Activated T-cell treated with anti-CD3 and anti-CD28 coated beads, Interleukin-2, amount 50 U/mL, for 1 hour (primary cell): ENCODE measurements around the gene FNDC3B.
"Not testable (repeated sequence)": the region's sequence is repeated elsewhere in the genome, so short reads cannot be mapped to it uniquely, and the experiment has no call there.

ENCODE experiments used
- DNase-seq: peaks from one replicate; pipeline ENCODE4 v3.0.0-alpha.2; 2020

The FNDC3B gene

DNA sequence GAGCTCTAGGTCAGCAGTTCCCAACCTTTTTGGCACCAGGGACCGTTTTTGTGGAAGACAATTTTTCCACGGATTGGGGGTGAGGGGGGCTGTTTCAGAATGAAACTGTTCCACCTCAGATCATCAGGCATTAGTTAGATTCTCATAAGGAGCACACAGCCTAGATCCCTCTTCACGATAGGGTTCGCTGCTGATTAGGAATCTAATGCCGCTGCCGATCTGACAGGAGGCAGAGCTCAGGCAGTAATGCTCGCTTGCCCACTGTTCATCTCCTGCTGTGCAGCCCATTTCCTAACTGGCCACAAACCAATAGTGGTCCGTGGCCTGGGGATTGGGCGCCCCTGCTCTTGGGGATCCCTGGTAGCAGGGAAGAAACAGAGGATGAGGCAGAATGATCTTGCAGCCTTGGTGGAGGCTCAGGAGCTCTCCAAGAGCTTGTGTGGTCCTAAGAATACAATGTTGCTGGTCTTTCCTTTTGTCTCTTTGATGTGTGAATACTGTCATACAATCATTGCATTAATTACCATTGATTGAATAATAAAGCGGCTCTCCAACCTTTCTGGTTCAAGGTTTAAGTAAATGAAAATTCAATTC, 183.2 kb downstream of the FNDC3B start:
- DNase-seq = no peak

DNA sequence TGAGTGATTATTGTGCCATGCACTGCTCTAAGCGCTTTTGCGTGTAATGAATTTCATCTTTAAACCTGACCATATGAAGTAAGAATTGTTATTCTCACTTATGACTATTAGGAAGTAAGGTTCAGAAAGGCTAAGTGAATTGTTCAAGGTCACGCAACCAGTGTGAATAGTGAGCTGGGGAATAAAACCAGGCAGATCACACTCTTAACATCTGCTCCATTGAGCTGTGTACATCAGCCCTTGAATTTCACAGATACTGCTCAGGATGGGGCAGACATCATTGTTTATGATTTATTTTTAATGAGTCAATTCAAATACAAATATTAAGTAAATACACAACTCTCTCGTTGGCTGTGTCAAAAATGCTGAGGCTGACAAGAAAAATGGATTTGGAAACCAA, 184.5 kb downstream of the FNDC3B start:
- DNase-seq = no peak

GRCh38 chr3:172224560-172225214, 185.3 kb downstream of the FNDC3B start:
- no peak for DNase-seq

GRCh38 chr3:172225215-172225707, 185.9 kb downstream of the FNDC3B start:
- no peak for DNase-seq

- no peak for DNase-seq
These were observed 187.5 kb downstream of the FNDC3B start for GRCh38 chr3:172226831-172227230.

DNA sequence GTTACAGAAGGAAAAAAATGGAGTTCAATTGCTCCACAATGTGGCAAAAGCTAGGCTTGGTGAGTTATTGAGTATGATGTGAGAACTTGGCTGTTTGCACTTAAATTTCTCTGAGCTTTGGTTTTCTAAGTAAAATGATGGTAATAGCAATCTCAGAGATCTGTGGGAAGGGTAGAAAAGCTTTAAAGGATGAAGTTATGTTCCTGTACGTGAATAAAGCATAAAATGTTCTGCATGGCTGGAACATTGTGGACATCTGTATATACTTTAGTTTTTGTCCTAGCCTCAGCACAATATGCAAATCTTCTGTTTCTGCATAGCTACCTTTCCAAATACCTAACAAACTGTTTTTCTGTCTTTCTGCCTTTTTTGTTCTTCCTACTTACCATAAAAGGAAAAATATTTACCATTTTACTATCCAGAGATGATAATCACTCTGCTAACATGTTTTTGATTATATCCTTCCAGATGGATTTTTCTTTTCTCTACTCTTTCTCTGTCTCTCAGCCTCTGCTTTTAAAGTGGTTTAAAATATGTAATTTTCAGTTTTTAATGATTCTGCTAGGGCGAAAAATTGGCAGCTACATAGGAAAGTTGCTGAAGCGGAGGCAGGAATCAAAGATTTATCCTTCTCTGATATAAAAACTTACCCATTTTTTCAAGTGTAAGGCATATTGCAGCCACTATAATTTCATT, 188.1 kb downstream of the FNDC3B start:
- DNase-seq = no peak

DNA sequence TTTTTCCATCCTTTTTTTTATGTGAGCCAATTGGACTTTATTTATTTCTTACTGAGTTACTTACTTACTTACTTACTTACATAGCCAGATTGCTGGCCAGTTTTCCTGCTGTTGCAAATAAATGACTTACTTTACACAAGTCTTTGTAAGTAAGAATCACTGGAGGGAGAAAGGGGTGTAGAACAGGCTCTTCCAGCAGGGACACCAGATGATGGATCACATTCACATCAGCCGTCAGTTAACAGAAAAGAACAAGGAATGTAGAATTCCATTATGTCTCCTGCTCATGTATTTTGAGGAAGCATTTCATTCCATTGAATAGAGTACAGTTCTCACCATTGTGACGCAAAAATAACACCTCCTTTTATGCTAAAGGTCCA, 188.6 kb downstream of the FNDC3B start:
- no peak for DNase-seq

DNA sequence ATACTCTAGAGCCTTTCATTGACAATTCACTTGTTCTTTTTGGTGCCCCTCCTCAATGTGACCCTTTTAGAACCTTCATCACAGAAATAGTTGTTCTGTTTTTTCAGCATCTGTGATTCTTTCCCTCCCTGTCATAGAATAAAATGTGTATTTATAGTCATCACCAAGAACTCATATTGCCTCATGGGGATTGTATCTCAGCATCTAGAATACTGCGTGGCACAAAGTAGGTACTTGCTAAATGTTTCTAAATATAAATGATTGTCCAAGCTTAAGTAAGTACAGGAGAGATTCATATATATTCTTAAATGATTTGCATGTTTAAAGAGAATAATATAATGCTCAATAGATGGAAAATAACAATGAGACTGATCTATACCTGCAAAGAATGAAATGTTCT, 190.1 kb downstream of the FNDC3B start:
- no peak for DNase-seq

GRCh38 chr3:172231318-172231901, 192.0 kb downstream of the FNDC3B start:
- no peak for DNase-seq

- no peak for DNase-seq
These were observed 193.3 kb downstream of the FNDC3B start for GRCh38 chr3:172232579-172233212.

DNA sequence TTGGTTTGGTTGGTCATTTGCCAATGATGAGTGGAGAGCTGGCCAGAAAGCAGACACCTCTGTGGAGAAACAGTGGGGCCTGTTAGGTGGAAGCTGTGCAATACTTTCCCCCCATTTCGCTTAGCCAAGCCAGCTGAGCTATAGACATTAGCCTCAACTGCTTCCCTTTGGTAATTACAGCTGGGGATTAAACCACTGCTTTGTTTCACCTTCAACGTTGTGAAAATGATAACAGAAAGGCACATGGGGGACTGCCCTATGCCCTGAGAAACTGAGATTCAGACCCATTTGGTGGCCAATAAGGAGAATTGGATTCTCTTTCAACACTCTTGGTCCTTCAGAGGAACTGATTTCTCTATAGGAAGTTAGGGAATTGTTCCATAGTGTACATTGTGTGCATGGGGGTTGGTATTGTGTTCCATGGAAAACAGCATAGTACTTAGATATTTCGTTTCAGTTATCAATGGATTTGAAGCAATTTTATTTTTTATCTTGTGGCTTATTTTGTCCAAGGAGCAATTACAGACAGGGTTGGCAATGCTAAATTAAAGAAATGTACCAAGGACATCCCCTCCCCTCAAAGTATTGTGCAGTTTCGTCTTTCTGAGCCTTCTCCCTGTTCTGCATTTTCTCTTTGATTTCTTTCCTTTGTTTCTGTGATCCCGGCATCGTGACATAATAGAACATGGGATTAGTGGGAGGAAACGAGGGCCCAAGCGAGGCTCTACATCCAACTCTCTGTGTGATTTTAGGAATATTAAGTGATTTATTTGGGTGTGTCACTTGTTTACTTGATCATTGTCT, 194.3 kb downstream of the FNDC3B start:
- DNase-seq = no peak

DNA sequence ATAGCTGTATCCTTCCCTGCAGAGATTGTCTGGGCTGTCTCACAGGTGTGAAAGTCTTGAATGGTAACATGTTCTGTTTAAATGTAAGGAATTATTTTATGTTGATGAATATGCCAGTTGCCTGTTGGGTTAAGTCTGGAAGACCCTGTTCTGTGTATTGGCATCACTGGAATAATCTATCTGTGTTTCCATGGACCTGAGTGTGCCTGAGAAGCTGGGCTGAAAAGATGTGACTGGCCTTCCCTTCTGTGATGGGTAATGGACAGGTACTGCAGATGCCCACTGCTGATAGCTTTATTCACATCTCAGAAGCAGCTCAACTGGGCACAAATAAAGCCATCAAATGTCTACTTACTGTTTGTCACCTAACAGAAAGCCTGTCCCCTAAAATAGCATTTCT, 196.3 kb downstream of the FNDC3B start:
- DNase-seq = no peak

DNA sequence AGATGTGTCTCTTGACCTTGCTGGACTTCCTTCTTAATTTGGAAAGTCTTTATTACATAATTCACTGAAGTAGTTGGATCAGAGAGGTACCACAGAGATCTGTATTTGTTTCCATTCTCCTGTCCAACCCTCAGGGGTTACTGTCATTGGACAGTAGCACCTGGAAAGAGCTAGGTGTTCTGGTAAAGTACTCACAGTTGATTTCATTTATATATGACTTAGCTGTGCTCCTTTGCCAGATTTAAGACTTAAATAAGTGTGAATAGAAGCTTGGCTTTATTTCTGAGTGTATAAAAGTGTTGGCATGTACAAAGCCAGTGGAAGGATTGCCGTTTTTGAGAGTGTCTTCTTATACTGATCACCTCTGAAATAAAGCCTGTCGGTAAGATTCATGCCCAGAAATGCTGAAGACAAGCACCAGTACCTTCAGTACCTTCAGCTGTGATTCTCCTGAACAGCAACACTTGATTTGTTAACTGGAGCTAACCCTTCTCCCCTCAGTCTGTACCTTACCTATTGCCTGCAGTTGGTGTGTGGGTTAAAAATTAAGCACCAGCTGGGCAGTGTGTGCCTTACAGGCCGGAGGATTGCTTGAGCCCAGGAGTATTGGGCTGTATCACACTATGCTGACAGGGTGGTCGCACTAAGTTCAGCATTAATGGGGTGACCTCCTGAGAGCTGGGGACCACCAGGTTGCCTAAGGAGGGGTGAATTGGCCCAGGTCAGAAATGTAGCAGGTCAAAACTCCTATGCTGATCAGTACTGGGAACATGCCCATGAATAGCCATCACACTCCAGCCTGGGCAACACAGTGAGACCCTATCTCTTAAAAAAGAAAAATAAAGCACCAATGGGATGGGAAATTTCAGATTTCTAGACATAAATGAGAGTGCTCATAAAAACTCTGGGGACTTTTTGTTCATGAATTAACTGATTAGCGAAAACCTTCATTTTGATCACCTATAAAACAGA, 197.7 kb downstream of the FNDC3B start:
- no peak for DNase-seq

GRCh38 chr3:172238188-172238587, 198.8 kb downstream of the FNDC3B start:
- DNase-seq = no peak

DNA sequence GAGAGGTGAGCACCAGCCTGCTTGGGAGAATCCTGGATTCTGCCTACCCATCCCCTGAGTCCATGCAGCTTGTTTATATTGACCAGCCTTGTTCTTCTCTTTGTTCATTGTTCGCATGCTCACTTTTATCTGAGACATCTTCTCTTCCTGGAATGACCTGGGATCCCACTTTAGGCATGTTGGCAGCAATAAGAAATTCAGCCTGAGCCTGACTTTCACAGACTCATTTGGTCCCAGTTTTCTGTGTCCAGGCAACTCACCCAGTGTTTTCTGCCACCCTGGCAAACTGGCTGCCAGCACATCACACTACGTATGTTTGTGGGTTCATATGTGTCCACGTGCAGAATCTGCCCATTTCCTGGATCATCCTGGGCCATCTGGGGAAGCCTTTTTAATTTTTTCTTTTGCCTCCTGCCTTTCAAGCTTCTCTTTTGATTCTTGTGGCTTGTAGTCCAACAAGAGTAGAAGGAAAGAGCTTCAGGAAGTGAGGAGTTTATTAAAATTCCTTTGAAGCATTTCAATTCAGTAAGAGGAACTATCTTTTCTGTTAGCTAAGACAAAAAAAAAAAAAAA, 199.9 kb downstream of the FNDC3B start:
- no peak for DNase-seq

DNA sequence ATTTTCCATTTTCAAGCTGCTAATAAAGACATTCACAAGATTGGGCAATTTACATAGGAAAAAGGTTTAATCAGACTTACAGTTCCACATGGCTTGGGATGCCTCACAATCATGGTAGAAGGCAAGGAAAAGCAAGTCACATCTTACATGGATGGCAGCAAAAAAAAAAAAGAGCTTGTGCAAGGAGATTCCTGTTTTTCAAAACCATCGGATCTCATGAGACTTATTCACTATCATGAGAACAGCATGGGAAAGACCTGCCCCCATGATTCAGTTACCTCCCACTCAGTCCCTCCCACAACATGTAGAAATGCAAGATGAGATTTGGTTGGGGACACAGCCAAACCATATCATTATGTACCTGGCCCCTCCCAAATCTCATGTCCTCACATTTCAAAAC, 202.0 kb downstream of the FNDC3B start:
- DNase-seq = no peak

DNA sequence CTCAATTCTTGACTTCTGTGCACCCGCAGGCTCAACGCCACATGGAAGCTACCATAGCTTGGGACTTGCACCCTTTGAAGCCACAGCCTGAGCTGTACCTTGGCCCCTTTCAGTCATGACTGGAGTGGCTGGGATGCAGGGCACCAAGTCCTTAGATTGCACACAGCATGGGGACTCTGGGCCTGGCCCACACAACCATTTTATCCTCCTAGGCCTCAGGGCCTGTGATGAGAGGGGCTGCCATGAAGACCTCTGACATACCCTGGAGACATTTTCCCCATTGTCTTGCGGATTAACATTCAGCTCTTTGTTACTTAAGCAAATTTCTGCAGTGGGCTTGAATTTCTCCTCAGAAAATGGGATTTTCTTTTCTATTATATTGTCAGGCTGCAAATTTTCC, 203.1 kb downstream of the FNDC3B start:
- DNase-seq = not testable (repeated sequence)

GRCh38 chr3:172243376-172243775, 204.0 kb downstream of the FNDC3B start:
- not testable (repeated sequence) for DNase-seq

DNA sequence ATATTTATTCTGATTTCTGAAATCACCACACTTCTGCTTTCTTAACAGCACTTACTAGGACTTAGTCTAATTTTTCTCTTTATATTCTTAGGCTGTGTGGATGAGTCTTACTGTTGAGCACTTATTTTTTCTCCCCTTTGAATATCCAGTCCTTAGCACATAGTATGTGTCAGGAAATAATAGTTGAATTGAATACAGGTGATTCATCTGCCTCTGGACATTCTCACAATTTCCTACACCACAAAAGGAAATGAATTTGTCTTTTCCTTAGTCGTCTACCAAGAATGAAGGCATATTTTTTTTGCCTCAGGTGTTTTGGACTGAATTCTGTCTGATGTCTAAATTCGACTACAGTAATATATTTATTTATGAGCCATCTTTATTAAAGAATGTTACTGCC, 204.6 kb downstream of the FNDC3B start:
- no peak for DNase-seq

DNA sequence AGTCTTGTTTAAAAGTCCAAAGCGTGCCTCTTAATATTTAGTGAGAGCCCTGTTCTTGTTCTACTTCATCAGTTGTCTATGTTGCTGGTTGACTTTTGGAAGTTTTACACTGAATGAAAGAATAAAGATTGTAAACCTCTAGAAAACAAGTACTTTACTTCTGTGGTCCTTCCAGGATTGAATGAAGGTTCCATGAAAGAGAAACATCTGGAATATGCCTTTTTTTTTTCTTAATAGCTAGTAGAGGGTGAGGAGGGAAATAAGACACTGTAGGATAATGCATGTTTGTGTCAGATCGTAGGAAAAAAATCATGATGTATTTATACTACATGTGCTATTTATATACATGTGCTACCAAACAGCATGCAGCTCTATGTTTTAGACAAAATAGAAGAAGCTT, 205.9 kb downstream of the FNDC3B start:
- no peak for DNase-seq
